H1 (cell line): ENCODE measurements around the gene GLIS2. TPM values are rescaled to one million over a fixed set of nuclear protein-coding genes. Genes with fewer than 3 reads are reported as not detected.
A peak's percentile ranks its signal among the peaks of the same experiment; 100 is the strongest.

Experiments
- CTCF ChIA-PET: fragments of 300-600 bp; sonication (Branson Sonifier 250); formaldehyde crosslinking; loops from one replicate; lab custom pipeline; 2021; ENCODE audit not compliant: partially characterized antibody; lab: Charles Lee
- POLR2A ChIA-PET: fragments of 300-600 bp; sonication (Branson Sonifier 250); formaldehyde crosslinking; loops from one replicate; lab custom pipeline; 2021; ENCODE audit warnings: inconsistent platforms; ENCODE audit not compliant: partially characterized antibody; lab: Charles Lee
- DNase-seq, 2 experiments: peaks; one replicate each; pipeline versions ENCODE4 v3.0.0 to v3.0.0-alpha.2; 2010 to 2022; ENCODE audit warnings: low spot score in 2 of 2, low read depth in 1 of 2, mixed read lengths in 1 of 2
- FAIRE-seq: peaks from 2 replicates; lab custom pipeline; 2011; peaks lifted over from hg19 to GRCh38; lab: Jason Lieb, UNC
- H2AFZ ChIP-seq: 2 replicates; pipeline ENCODE4 v1.8.1; 2012; ENCODE audit warnings: low read length, inconsistent platforms
- H2AK5ac ChIP-seq: 2 replicates; pipeline ENCODE4 v1.6.1; 2013; ENCODE audit warnings: low read depth, low read length
- H2BK120ac ChIP-seq: replicated peaks from 2 replicates; pipeline ENCODE3; 2013; ENCODE audit warnings: low read depth, low read length, inconsistent platforms
- H2BK12ac ChIP-seq: 2 replicates; pipeline ENCODE4 v1.6.1; 2013; ENCODE audit warnings: low read depth, low read length
- H2BK15ac ChIP-seq: 2 replicates; pipeline ENCODE4 v1.6.1; 2013; ENCODE audit warnings: low read length
- H2BK20ac ChIP-seq: 2 replicates; pipeline ENCODE4 v1.6.1; 2013; ENCODE audit warnings: low read length
- H2BK5ac ChIP-seq: 2 replicates; pipeline ENCODE4 v1.6.1; 2013; ENCODE audit warnings: low read depth, low read length
- H3K14ac ChIP-seq: 2 replicates; pipeline ENCODE4 v1.6.1; 2013; ENCODE audit warnings: inconsistent platforms; ENCODE audit not compliant: insufficient read length
- H3K18ac ChIP-seq: 2 replicates; pipeline ENCODE4 v1.6.1; 2013; ENCODE audit warnings: low read length; ENCODE audit errors: extremely low read depth
- H3K23ac ChIP-seq: 2 replicates; pipeline ENCODE4 v1.6.1; 2013; ENCODE audit warnings: inconsistent platforms; ENCODE audit not compliant: insufficient read length
- H3K23me2 ChIP-seq: 2 replicates; pipeline ENCODE4 v1.6.1; 2013; ENCODE audit warnings: low read depth, low read length
- H3K27ac ChIP-seq: 2 replicates; pipeline ENCODE4 v1.6.1; 2011; ENCODE audit warnings: low read depth, low read length, inconsistent platforms
- H3K27me3 ChIP-seq, 4 experiments: replicated peaks in 1 of 4; 1 replicate in 1 of 4; 2 replicates in 3 of 4; pipeline versions ENCODE4 v1.6.1 to v1.8.1; 2011 to 2013; ENCODE audit warnings: low read length in 3 of 4, mild to moderate bottlenecking in 3 of 4, inconsistent platforms in 2 of 4, mixed read lengths in 2 of 4, moderate library complexity in 1 of 4; ENCODE audit not compliant: control insufficient read depth in 3 of 4, insufficient read depth in 3 of 4; ENCODE audit errors: extremely low read depth in 1 of 4
- H3K36me3 ChIP-seq, 4 experiments: 2 replicates each; pipeline versions ENCODE4 v1.6.1 to v1.8.1; 2011 to 2013; ENCODE audit warnings: mild to moderate bottlenecking in 4 of 4, low read length in 3 of 4, moderate library complexity in 2 of 4, control low read depth in 1 of 4, inconsistent platforms in 1 of 4; ENCODE audit not compliant: insufficient read depth in 4 of 4, control insufficient read depth in 2 of 4
- H3K4ac ChIP-seq: replicated peaks from 2 replicates; pipeline ENCODE3; 2013; ENCODE audit warnings: low read length, low read depth, mixed read lengths, inconsistent platforms; ENCODE audit not compliant: insufficient read length
- H3K4me1 ChIP-seq, 4 experiments: replicated peaks in 1 of 4; 1 replicate in 1 of 4; 2 replicates in 3 of 4; pipeline versions ENCODE4 v1.6.1 to v1.8.1; 2011 to 2013; ENCODE audit warnings: low read length in 3 of 4, inconsistent platforms in 2 of 4, mixed read lengths in 1 of 4; ENCODE audit not compliant: insufficient read depth in 4 of 4, control insufficient read depth in 3 of 4
- H3K4me2 ChIP-seq, 2 experiments: 2 replicates each; pipeline versions ENCODE4 v1.6.1 to v1.8.1; 2011 to 2013; ENCODE audit warnings: low read depth in 2 of 2, low read length in 2 of 2, control low read depth in 1 of 2, inconsistent platforms in 1 of 2, mild to moderate bottlenecking in 1 of 2; ENCODE audit not compliant: insufficient read depth in 1 of 2
- H3K4me3 ChIP-seq, 4 experiments: fragments of 200-600, 300-600 bp in 1 of 4; sonication (generic), shearing (Covaris generic), sonication (Bioruptor Twin) in 1 of 4; 2 replicates each; pipeline versions ENCODE4 v1.5.1 to v1.8.1; 2011 to 2016; ENCODE audit warnings: low read length in 4 of 4, low read depth in 3 of 4, control low read depth in 2 of 4, inconsistent platforms in 2 of 4, mild to moderate bottlenecking in 2 of 4, mixed read lengths in 1 of 4, moderate library complexity in 1 of 4; ENCODE audit not compliant: insufficient read depth in 2 of 4; ENCODE audit errors: extremely low read depth in 1 of 4
- H3K56ac ChIP-seq: replicated peaks from 2 replicates; pipeline ENCODE3; 2013; ENCODE audit warnings: low read depth, mild to moderate bottlenecking, mixed read lengths, low read length, inconsistent platforms; ENCODE audit not compliant: insufficient read length
- H3K79me1 ChIP-seq: 2 replicates; pipeline ENCODE4 v1.6.1; 2013; ENCODE audit warnings: low read depth, low read length, control low read depth
- H3K79me2 ChIP-seq, 2 experiments: 2 replicates each; pipeline versions ENCODE4 v1.6.1 to v1.8.1; 2012 to 2013; ENCODE audit warnings: low read length in 2 of 2, mild to moderate bottlenecking in 2 of 2, inconsistent platforms in 1 of 2; ENCODE audit not compliant: insufficient read depth in 2 of 2, control insufficient read depth in 1 of 2
- H3K9ac ChIP-seq, 4 experiments: replicated peaks in 1 of 4; 1 replicate in 1 of 4; 2 replicates in 3 of 4; pipeline versions ENCODE4 v1.6.1 to v1.8.1; 2011 to 2013; ENCODE audit warnings: low read depth in 3 of 4, low read length in 3 of 4, control low read depth in 2 of 4, mild to moderate bottlenecking in 2 of 4, moderate library complexity in 2 of 4, inconsistent platforms in 1 of 4; ENCODE audit errors: extremely low read depth in 1 of 4
- H3K9me3 ChIP-seq, 2 experiments: 2 replicates each; pipeline versions ENCODE4 v1.6.1 to v1.8.1; 2012 to 2013; ENCODE audit warnings: mild to moderate bottlenecking in 2 of 2, moderate library complexity in 2 of 2, control low read depth in 1 of 2, inconsistent platforms in 1 of 2, low read depth in 1 of 2, low read length in 1 of 2, mixed read lengths in 1 of 2; ENCODE audit not compliant: insufficient read depth in 2 of 2
- H4K20me1 ChIP-seq, 2 experiments: replicated peaks in 1 of 2; 2 replicates each; pipeline versions ENCODE3 to v1.8.1; 2011 to 2013; ENCODE audit warnings: inconsistent platforms in 2 of 2, low read length in 2 of 2, mild to moderate bottlenecking in 1 of 2; ENCODE audit not compliant: insufficient read depth in 2 of 2, control insufficient read depth in 1 of 2
- H4K5ac ChIP-seq: 2 replicates; pipeline ENCODE4 v1.6.1; 2013; ENCODE audit warnings: low read length, low read depth, mixed read lengths, inconsistent platforms; ENCODE audit not compliant: insufficient read length
- H4K8ac ChIP-seq: 2 replicates; pipeline ENCODE4 v1.8.0; 2013; ENCODE audit warnings: mild to moderate bottlenecking, moderate library complexity, low read length, inconsistent platforms; ENCODE audit not compliant: insufficient read depth; ENCODE audit errors: extremely low read depth
- H4K91ac ChIP-seq: replicated peaks from 2 replicates; pipeline ENCODE3; 2013; ENCODE audit warnings: low read length, mixed read lengths, inconsistent platforms; ENCODE audit not compliant: insufficient read length
- CEBPB ChIP-seq: IDR thresholded peaks from 2 replicates; pipeline ENCODE4 v1.6.1; 2012; ENCODE audit warnings: low read depth, low read length
- JUND ChIP-seq: IDR thresholded peaks from 2 replicates; pipeline ENCODE4 v1.6.1; 2011; ENCODE audit warnings: mild to moderate bottlenecking, improper control_type of control experiment, low read length
- NRF1 ChIP-seq: IDR thresholded peaks from 2 replicates; pipeline ENCODE4 v1.6.1; 2011; ENCODE audit warnings: mild to moderate bottlenecking, low read depth, low read length, improper control_type of control experiment
- TEAD4 ChIP-seq: IDR thresholded peaks from 2 replicates; pipeline ENCODE4 v1.6.1; 2012; ENCODE audit warnings: low read depth, low read length, inconsistent platforms, mixed read lengths
- WGBS, 2 experiments: shearing (Covaris generic) in 1 of 2; methylation state at CpG; one replicate each; pipeline versions ENCODE4 v1.1.6 to v1.1.7; 2013 to 2015; ENCODE audit warnings: low lambda C conversion rate in 2 of 2, mixed read lengths in 2 of 2, inconsistent platforms in 1 of 2, low coverage in 1 of 2, missing lambda C conversion rate in 1 of 2; ENCODE audit not compliant: insufficient replicate concordance in 2 of 2, insufficient coverage in 1 of 2, insufficient read length in 1 of 2; ENCODE audit errors: extremely low coverage in 1 of 2, missing lambda C conversion rate in 1 of 2; 5-methylcytosine and 5-hydroxymethylcytosine counted together
- polyA plus RNA-seq, 7 experiments: library from polyadenylated mRNA; depleted of rRNA in 3 of 7; stranded (reverse) in 5 of 7; unstranded in 2 of 7; fragments of >200 nt in 5 of 7; fragments of 200-250 nt in 2 of 7; gene quantifications; 1 replicate in 5 of 7; 2 replicates in 1 of 7; 4 replicates in 1 of 7; pipeline versions ENCODE4 v1.2.1 to v1.2.3, GENCODE V29; 2011 to 2013; ENCODE audit warnings: missing spikeins in 2 of 7, mixed read lengths in 2 of 7
- total RNA-seq: library from RNA; stranded (reverse); fragmentation: NEBNext Ultra II Directional; extraction: Animal tissue kit (Norgen Biotek cat#: 25700); gene quantifications from 2 replicates; pipeline ENCODE4 v1.2.1, GENCODE V29; 2021

Gene GLIS2
- total and polyA plus RNA-seq, 2 of the 8 experiments (the other 6 are each of a cell fraction or from before 2014, with no cell fraction given), result 4.3 to 17.4 TPM

- WGBS, 2 experiments, result 77% methylated on average over 8 of the region's 8 CpGs; no CpG with 5 or more reads in 1 of the 2 experiments
- H3K4me3 ChIP-seq, result no peak overlapping the region
Measured at GRCh38 chr16:4290236-4290830, 25.5 kb upstream of the GLIS2 start.

More at GRCh38 chr16:4290236-4290830, 25.5 kb upstream of the GLIS2 start:
- Histone ChIP-seq H2BK15ac (no peak overlapping the region), H3K56ac (no peak overlapping the region), H4K5ac (no peak overlapping the region), H3K9me3 (no peaks in the 10 kb centered on the region), H3K23me2 (peaks cover 3% of the 10 kb centered on the region), H3K27ac (no peak overlapping the region), H4K91ac (no peak overlapping the region), H2AFZ (no peak overlapping the region), H2BK120ac (no peak overlapping the region), H3K4ac (no peak overlapping the region), H3K4me2 (no peak overlapping the region), H3K79me2 (no peaks in the 10 kb centered on the region), H4K8ac (no peak overlapping the region; the same call in 1 of the 2 replicates), H3K18ac (no peak overlapping the region; the same call in 1 of the 2 replicates), H3K79me1 (no peaks in the 10 kb centered on the region), H3K9ac (no peak overlapping the region), H3K36me3 (no peaks in the 10 kb centered on the region), H3K4me1 (peaks cover 3 to 26% (median 18%) of the 10 kb centered on the region in 4 experiments), H3K23ac (no peak overlapping the region), H2BK5ac (no peak overlapping the region), H2BK20ac (peak overlapping the region; percentile 61; the same call in 1 of the 2 replicates), H2AK5ac (peak overlapping the region; percentile 72; the same call in 1 of the 2 replicates), H4K20me1 (no peaks in the 10 kb centered on the region), H3K27me3 (no peaks in the 10 kb centered on the region), H3K14ac (no peak overlapping the region), H2BK12ac (peak overlapping the region; percentile 80; the same call in 1 of the 2 replicates)
- DNase-seq (no peak), FAIRE-seq (no peak)
- no peak for TF ChIP-seq NRF1
- peak; percentile 65 for TF ChIP-seq TEAD4
- TF ChIP-seq JUND, result peak; percentile 81; the same call in 1 of the 2 replicates
- peak; percentile 56; the same call in 1 of the 2 replicates for TF ChIP-seq CEBPB
- ChIA-PET CTCF (interaction anchor here (0.6 to 12.0 kb wide), 19 partner anchors 9 to 130 kb away, joined by 3 to 300 read pairs (median 4); partner anchors contain the start of genes GLIS2 and TFAP4), POLR2A (interaction anchor here (0.6 to 25.6 kb wide), 13 partner anchors 8 to 748 kb away, joined by 3 to 403 read pairs (median 4); partner anchors contain the start of gene TFAP4)
